ENCODE results near the gene DDX27. TPM values are rescaled to one million over a fixed set of nuclear protein-coding genes. Genes with fewer than 3 reads are reported as not detected.

DDX27 gene
- total RNA-seq, 2 experiments from 2014 or later, result 63.1 to 64.8 TPM

Other genes starting within 250 kb of the DDX27 start
- 100 to 1,000 TPM; 168 to 171 TPM for gene CSE1L, start 173.1 kb upstream of the DDX27 start, total RNA-seq
- 10 to 100 TPM; 76.4 to 77.5 TPM for gene STAU1, start 31.1 kb upstream of the DDX27 start, total RNA-seq
- 10 to 100 TPM; 47.3 to 47.6 TPM for gene ZNFX1, start 58.6 kb downstream of the DDX27 start, total RNA-seq

All from activated CD8-positive, alpha-beta memory T cell treated with anti-CD3 and anti-CD28 coated beads for 36 hours (primary cell).